RWPE1 (cell line): ENCODE measurements around the gene AFF2.

Source experiments
- CTCF ChIA-PET: fragments of 350-600 bp; sonication (Branson Sonifier 250); formaldehyde crosslinking; extraction: SDS; loops from one replicate; lab custom pipeline; 2021; lab: Yijun Ruan, JAX
- POLR2A ChIA-PET: fragments of 400-600 bp; formaldehyde crosslinking; extraction: SDS; loops from one replicate; lab custom pipeline; 2020; ENCODE audit warnings: antibody characterized with exemption; ENCODE audit not compliant: low non-redundant PET; lab: Yijun Ruan, JAX
- DNase-seq: peaks from one replicate; pipeline ENCODE4 v3.0.0; 2012; ENCODE audit warnings: low spot score
- H3K27ac ChIP-seq: fragments of 450-650 bp; 2 replicates; pipeline ENCODE4 v1.5.1; 2017
- TF ChIP-seq, protein P1 (sequence below): fragments of 450-650 bp; conservative IDR thresholded peaks from 2 replicates; pipeline ENCODE4 v1.5.1; 2017; ENCODE audit warnings: low read depth, mild to moderate bottlenecking

The AFF2 gene

DNA sequence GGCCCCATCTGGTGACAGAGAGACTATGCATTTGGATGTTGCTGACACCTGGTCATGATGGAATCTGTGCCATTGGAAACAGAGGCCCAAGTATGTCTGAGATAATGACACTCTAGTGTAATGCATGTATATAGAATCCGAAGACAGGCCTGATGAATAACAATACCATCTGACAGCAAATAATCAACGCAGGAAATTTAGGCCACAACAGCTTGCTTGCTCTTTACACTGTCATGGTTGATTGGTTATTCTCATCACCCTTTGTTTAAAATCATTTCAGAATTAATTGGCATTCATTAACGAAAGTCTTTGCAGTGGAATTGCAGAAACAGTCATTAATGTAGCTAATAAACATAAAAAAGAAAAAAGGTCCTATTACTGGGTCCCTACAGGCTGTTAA, 194.8 kb downstream of the AFF2 start:
- H3K27ac ChIP-seq: no peak overlapping the region
- POLR2A ChIA-PET: no interaction called here
- TF ChIP-seq, protein P1, sequence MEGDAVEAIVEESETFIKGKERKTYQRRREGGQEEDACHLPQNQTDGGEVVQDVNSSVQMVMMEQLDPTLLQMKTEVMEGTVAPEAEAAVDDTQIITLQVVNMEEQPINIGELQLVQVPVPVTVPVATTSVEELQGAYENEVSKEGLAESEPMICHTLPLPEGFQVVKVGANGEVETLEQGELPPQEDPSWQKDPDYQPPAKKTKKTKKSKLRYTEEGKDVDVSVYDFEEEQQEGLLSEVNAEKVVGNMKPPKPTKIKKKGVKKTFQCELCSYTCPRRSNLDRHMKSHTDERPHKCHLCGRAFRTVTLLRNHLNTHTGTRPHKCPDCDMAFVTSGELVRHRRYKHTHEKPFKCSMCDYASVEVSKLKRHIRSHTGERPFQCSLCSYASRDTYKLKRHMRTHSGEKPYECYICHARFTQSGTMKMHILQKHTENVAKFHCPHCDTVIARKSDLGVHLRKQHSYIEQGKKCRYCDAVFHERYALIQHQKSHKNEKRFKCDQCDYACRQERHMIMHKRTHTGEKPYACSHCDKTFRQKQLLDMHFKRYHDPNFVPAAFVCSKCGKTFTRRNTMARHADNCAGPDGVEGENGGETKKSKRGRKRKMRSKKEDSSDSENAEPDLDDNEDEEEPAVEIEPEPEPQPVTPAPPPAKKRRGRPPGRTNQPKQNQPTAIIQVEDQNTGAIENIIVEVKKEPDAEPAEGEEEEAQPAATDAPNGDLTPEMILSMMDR: no peak
- CTCF ChIA-PET: no interaction called here
- no peak for DNase-seq

GRCh38 chrX:148698221-148698620, 197.8 kb downstream of the AFF2 start:
- H3K27ac ChIP-seq: no peak overlapping the region
- POLR2A ChIA-PET: no interaction called here
- DNase-seq: no peak
- CTCF ChIA-PET: no interaction called here
- TF ChIP-seq, protein P1: no peak

- TF ChIP-seq, protein P1: no peak
- H3K27ac ChIP-seq: no peak overlapping the region
- DNase-seq: no peak
- ChIA-PET CTCF (no interaction called here), POLR2A (no interaction called here)
Measured at GRCh38 chrX:148700021-148700420, 199.6 kb downstream of the AFF2 start.

- no peak for DNase-seq
- no peak overlapping the region for H3K27ac ChIP-seq
- POLR2A ChIA-PET: no interaction called here
- CTCF ChIA-PET: no interaction called here
- TF ChIP-seq, protein P1: no peak
Measured at GRCh38 chrX:148713981-148714380, 213.6 kb downstream of the AFF2 start.

- TF ChIP-seq, protein P1: no peak
- POLR2A ChIA-PET: no interaction called here
- no peak overlapping the region for H3K27ac ChIP-seq
- CTCF ChIA-PET: no interaction called here
- no peak for DNase-seq
Measured at GRCh38 chrX:148715361-148715760, 214.9 kb downstream of the AFF2 start.

GRCh38 chrX:148722966-148723365, 222.5 kb downstream of the AFF2 start:
- CTCF ChIA-PET: no interaction called here
- DNase-seq: no peak

More at GRCh38 chrX:148722966-148723365, 222.5 kb downstream of the AFF2 start:
- POLR2A ChIA-PET: no interaction called here
- H3K27ac ChIP-seq: no peak overlapping the region
- TF ChIP-seq, protein P1: no peak
